Mesendoderm (in vitro differentiated cells): ENCODE results near the gene FCSK.

ENCODE experiments used
- DNase-seq: peaks from one replicate; pipeline ENCODE4 v3.0.0; 2013
- H2AK5ac ChIP-seq: 2 replicates; pipeline ENCODE4 v1.6.1; 2013; ENCODE audit warnings: low read length, inconsistent platforms
- H2BK120ac ChIP-seq: 2 replicates; pipeline ENCODE4 v1.6.1; 2013; ENCODE audit warnings: low read depth, mild to moderate bottlenecking, low read length, moderate library complexity, mixed read lengths
- H2BK15ac ChIP-seq: replicated peaks from 2 replicates; pipeline ENCODE4 v1.6.1; 2013; ENCODE audit warnings: low read depth, mild to moderate bottlenecking, moderate library complexity
- H2BK5ac ChIP-seq: 2 replicates; pipeline ENCODE4 v1.6.1; 2013; ENCODE audit warnings: low read length, inconsistent platforms
- H3K18ac ChIP-seq: 2 replicates; pipeline ENCODE4 v1.6.1; 2013; ENCODE audit warnings: mild to moderate bottlenecking, low read length, mixed read lengths
- H3K23ac ChIP-seq: one replicate; pipeline ENCODE4 v1.6.1; 2013; ENCODE audit warnings: low read length
- H3K27ac ChIP-seq: 2 replicates; pipeline ENCODE4 v1.5.1; 2013; ENCODE audit warnings: low read depth, mild to moderate bottlenecking, inconsistent platforms, low read length, moderate library complexity
- H3K27me3 ChIP-seq: 2 replicates; pipeline ENCODE4 v1.6.1; 2013; ENCODE audit warnings: low read length, control low read depth, mild to moderate bottlenecking, inconsistent platforms; ENCODE audit not compliant: insufficient read depth, poor library complexity
- H3K36me3 ChIP-seq: 2 replicates; pipeline ENCODE4 v1.6.1; 2013; ENCODE audit warnings: low read length, inconsistent platforms; ENCODE audit not compliant: control insufficient read depth, insufficient read depth
- H3K4ac ChIP-seq: one replicate; pipeline ENCODE4 v1.6.1; 2013; ENCODE audit warnings: low read depth, mild to moderate bottlenecking, low read length, moderate library complexity
- H3K4me1 ChIP-seq: 2 replicates; pipeline ENCODE4 v1.6.1; 2013; ENCODE audit warnings: low read depth, low read length, inconsistent platforms; ENCODE audit not compliant: control insufficient read depth
- H3K4me2 ChIP-seq: 2 replicates; pipeline ENCODE4 v1.6.1; 2013; ENCODE audit warnings: low read length
- H3K4me3 ChIP-seq: 2 replicates; pipeline ENCODE4 v1.5.1; 2013; ENCODE audit warnings: mild to moderate bottlenecking, low read length
- H3K56ac ChIP-seq: one replicate; pipeline ENCODE4 v1.6.1; 2013; ENCODE audit warnings: low read length
- H3K79me1 ChIP-seq: 2 replicates; pipeline ENCODE4 v1.6.1; 2013; ENCODE audit warnings: low read length, inconsistent platforms
- H3K79me2 ChIP-seq: 2 replicates; pipeline ENCODE4 v1.6.1; 2013; ENCODE audit warnings: mild to moderate bottlenecking, low read length; ENCODE audit not compliant: control insufficient read depth, insufficient read depth
- H3K9ac ChIP-seq: 2 replicates; pipeline ENCODE4 v1.6.1; 2013; ENCODE audit warnings: low read length, inconsistent platforms
- H4K5ac ChIP-seq: one replicate; pipeline ENCODE4 v1.6.1; 2013; ENCODE audit warnings: low read length
- H4K8ac ChIP-seq: one replicate; pipeline ENCODE4 v1.6.1; 2013; ENCODE audit warnings: low read depth, mild to moderate bottlenecking, control low read depth, low read length, moderate library complexity
- WGBS: extraction: QIAGEN DNeasy Blood & Tissue Kit; methylation state at CpG from one replicate; pipeline ENCODE4 v1.1.7; 2013; ENCODE audit warnings: low lambda C conversion rate, missing lambda C conversion rate; ENCODE audit not compliant: insufficient coverage; ENCODE audit errors: extremely low coverage; 5-methylcytosine and 5-hydroxymethylcytosine counted together

The FCSK gene

GRCh38 chr16:70455910-70456309 lies 1.5 kb downstream of the FCSK start:
- no peak for DNase-seq
- H4K8ac ChIP-seq: no peak overlapping the region
- H4K5ac ChIP-seq: no peak overlapping the region
- H3K4me3 ChIP-seq: no peak overlapping the region
- no peaks in the 10 kb centered on the region for H3K79me1 ChIP-seq
- no peaks in the 10 kb centered on the region for H3K4me1 ChIP-seq
- H2BK120ac ChIP-seq: no peak overlapping the region
- H3K27me3 ChIP-seq: no peaks in the 10 kb centered on the region
- H2BK5ac ChIP-seq: no peak overlapping the region
- no peak overlapping the region for H2BK15ac ChIP-seq
- no peak overlapping the region for H3K27ac ChIP-seq
- H3K36me3 ChIP-seq: no peaks in the 10 kb centered on the region
- no peak overlapping the region for H3K4ac ChIP-seq
- no peak overlapping the region for H3K18ac ChIP-seq
- no peaks in the 10 kb centered on the region for H3K79me2 ChIP-seq
- no peak overlapping the region for H3K56ac ChIP-seq
- WGBS: no CpG with 5 or more reads among the region's 7 CpGs
- no peak overlapping the region for H2AK5ac ChIP-seq
- no peak overlapping the region for H3K4me2 ChIP-seq
- no peak overlapping the region for H3K9ac ChIP-seq
- no peak overlapping the region for H3K23ac ChIP-seq

DNA sequence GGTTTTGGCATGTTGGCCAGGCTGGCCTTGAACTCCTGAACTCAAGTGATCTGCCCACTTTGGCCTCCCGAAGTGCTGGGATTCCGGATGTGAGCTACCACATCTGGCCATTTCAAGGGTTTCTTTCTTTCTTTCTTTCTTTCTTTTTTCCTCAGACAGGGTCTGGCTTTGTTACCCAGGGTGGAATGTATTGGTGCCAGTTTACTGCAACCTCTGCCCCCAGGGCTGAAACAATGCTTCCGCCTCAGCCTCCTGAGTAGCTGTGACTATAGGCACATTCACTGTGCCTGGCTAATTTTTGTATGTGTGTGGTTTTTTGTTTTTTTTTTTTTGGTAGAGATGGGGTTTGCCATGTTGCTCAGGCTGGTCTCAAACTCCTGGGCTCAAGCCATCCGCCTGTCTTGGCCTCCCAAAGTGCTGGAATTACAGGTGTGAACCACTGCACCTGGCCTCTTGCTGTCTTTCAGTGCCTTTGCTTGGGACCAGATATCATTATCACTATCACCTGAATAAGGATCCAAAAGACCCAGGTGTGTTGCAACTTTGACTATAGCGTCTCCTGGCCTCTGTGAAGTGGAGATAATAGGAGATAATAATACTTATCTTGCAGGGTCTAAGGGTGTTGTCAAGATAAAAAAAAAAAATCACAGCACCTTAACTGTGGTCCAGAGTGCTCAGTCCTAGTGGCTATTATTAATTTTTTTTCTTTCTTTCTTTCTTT lies 3.2 kb downstream of the FCSK start:
- no peak overlapping the region for H2BK15ac ChIP-seq
- H3K56ac ChIP-seq: peak overlapping the region; percentile 25
- no peaks in the 10 kb centered on the region for H3K4me1 ChIP-seq
- no peak overlapping the region for H3K4me2 ChIP-seq
- no peak for DNase-seq
- H2BK120ac ChIP-seq: no peak overlapping the region
- no peak overlapping the region for H3K23ac ChIP-seq
- no peak overlapping the region for H2AK5ac ChIP-seq
- H2BK5ac ChIP-seq: no peak overlapping the region
- H3K4me3 ChIP-seq: no peak overlapping the region
- WGBS: no CpG with 5 or more reads among the region's 5 CpGs
- no peaks in the 10 kb centered on the region for H3K79me1 ChIP-seq
- no peak overlapping the region for H3K27ac ChIP-seq
- H3K4ac ChIP-seq: no peak overlapping the region
- no peak overlapping the region for H4K5ac ChIP-seq
- no peak overlapping the region for H3K18ac ChIP-seq
- H3K79me2 ChIP-seq: no peaks in the 10 kb centered on the region
- H3K9ac ChIP-seq: no peak overlapping the region
- H4K8ac ChIP-seq: no peak overlapping the region
- no peaks in the 10 kb centered on the region for H3K27me3 ChIP-seq
- no peaks in the 10 kb centered on the region for H3K36me3 ChIP-seq

- Histone ChIP-seq H2AK5ac (no peak overlapping the region), H3K4ac (no peak overlapping the region), H4K8ac (no peak overlapping the region), H3K18ac (no peak overlapping the region), H2BK15ac (no peak overlapping the region), H2BK120ac (no peak overlapping the region), H3K9ac (no peak overlapping the region), H3K4me2 (no peak overlapping the region), H3K4me1 (no peaks in the 10 kb centered on the region), H3K36me3 (no peaks in the 10 kb centered on the region), H4K5ac (no peak overlapping the region), H2BK5ac (no peak overlapping the region), H3K79me2 (no peaks in the 10 kb centered on the region), H3K23ac (no peak overlapping the region), H3K4me3 (no peak overlapping the region), H3K56ac (peak overlapping the region; percentile 64), H3K79me1 (no peaks in the 10 kb centered on the region), H3K27me3 (no peaks in the 10 kb centered on the region), H3K27ac (no peak overlapping the region)
- peak; percentile 75 for DNase-seq
- WGBS: no CpG with 5 or more reads among the region's 8 CpGs
These were observed 6.4 kb downstream of the FCSK start for GRCh38 chr16:70460737-70461261.

DNA sequence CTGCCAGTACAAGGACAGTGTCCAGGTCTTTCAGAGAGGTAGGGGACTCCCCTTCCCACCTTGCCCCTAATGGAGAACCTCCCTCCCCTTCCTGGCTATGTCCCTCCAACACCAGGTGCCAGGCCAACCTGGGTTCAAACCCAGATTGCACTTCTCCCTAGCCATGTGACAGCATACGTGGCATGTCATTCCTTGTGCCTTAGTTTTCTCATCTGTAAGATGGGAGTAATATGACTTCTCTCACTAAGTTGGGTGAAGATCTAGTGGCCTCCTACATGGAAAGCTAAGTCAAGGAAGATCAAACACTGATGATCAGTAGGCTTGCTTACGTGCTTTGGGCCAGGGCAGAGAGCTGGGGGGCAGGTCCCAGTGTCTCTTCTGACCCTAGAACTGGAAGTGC lies 8.8 kb downstream of the FCSK start:
- Histone ChIP-seq H2BK15ac (no peak overlapping the region), H3K4me3 (no peak overlapping the region), H3K4me1 (no peaks in the 10 kb centered on the region), H3K4me2 (no peak overlapping the region), H2AK5ac (no peak overlapping the region), H3K4ac (no peak overlapping the region), H3K9ac (no peak overlapping the region), H3K27me3 (no peaks in the 10 kb centered on the region), H3K27ac (no peak overlapping the region), H2BK120ac (no peak overlapping the region), H4K5ac (no peak overlapping the region), H3K23ac (no peak overlapping the region), H3K79me1 (no peaks in the 10 kb centered on the region), H3K79me2 (no peaks in the 10 kb centered on the region), H3K56ac (no peak overlapping the region), H3K36me3 (no peaks in the 10 kb centered on the region), H3K18ac (no peak overlapping the region), H4K8ac (no peak overlapping the region), H2BK5ac (no peak overlapping the region)
- no CpG with 5 or more reads among the region's 2 CpGs for whole genome bisulfite sequencing
- no peak for DNase-seq

DNA sequence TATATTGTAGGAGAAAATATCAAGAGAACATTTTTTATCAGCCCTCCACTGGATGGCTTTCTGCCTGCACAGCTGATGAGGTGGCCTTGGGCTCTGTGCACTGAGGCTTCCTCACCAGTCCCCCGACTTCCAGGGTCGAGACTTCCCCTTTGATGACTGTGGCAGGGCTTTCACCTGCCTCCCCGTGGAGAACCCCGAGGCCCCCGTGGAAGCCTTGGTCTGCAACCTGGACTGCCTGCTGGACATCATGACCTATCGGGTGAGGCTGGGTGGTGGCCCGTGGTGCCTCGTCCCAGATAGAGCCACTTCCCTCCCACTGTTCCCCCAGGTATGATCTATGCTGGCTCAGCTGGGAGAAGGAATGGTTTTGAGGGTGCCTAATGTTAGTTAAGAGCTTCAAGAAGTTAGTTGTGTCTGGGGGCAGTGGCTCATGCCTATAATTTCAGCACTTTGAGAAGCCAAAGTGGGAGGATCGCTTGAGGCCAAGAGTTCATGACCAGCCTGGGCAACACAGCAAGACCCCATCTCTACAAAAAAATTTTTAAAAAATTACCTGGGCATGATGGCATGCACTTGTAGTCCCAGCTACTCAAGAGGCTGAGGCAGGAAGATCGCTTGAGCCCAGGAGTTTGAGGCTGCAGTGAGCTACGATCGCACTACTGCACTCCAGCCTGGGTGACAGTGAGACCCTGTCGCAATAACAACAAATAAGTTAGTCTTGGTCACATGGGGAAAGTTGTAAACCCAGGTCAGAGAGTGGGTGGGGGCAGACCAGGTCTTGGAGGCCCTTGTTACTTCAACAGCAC lies 11.8 kb downstream of the FCSK start:
- Histone ChIP-seq H3K36me3 (no peaks in the 10 kb centered on the region), H3K4me3 (no peak overlapping the region), H3K4me1 (no peaks in the 10 kb centered on the region), H2BK120ac (no peak overlapping the region), H3K4me2 (no peak overlapping the region), H3K56ac (no peak overlapping the region), H2BK15ac (no peak overlapping the region), H3K79me2 (no peaks in the 10 kb centered on the region), H3K79me1 (no peaks in the 10 kb centered on the region), H3K4ac (no peak overlapping the region), H3K23ac (no peak overlapping the region), H2BK5ac (no peak overlapping the region), H3K27me3 (no peaks in the 10 kb centered on the region), H3K18ac (no peak overlapping the region), H4K5ac (no peak overlapping the region), H3K9ac (no peak overlapping the region), H2AK5ac (no peak overlapping the region), H3K27ac (no peak overlapping the region), H4K8ac (no peak overlapping the region)
- DNase-seq: no peak
- no CpG with 5 or more reads among the region's 13 CpGs for WGBS
